Activated gamma-delta T cell (primary cell): ENCODE data around the gene COL19A1.
"Not testable (repeated sequence)": the region's sequence is repeated elsewhere in the genome, so short reads cannot be mapped to it uniquely, and the experiment has no call there.

Experiments used
- DNase-seq: peaks from one replicate; lab custom pipeline; 2025; lab: John Stamatoyannopoulos, UW

Gene COL19A1

GRCh38 chr6:69965974-69966373 is 99.6 kb downstream of the COL19A1 start:
- DNase-seq, result not testable (repeated sequence)

GRCh38 chr6:69973138-69973537 is 106.8 kb downstream of the COL19A1 start:
- DNase-seq, result no peak

DNA sequence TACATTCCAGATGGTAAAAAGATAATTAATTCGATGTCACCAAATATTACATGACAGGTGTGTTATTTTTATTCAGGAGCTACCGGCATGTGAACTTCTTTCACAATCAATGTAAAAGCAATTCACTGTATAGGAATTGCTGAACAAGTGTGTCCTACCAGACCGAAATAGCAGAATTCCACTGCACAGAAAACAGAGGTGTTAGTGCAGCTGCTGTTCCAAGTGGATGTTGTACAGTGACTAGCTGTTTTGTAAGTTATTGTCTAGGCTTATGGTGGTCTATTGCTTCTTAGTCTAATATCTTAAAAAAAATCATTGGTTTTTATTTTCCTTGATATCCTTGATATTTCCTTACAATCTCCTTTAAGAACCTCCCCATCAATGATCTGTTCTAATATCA is 107.4 kb downstream of the COL19A1 start:
- no peak for DNase-seq

- no peak for DNase-seq
These were observed 107.8 kb downstream of the COL19A1 start for GRCh38 chr6:69974193-69974592.

DNA sequence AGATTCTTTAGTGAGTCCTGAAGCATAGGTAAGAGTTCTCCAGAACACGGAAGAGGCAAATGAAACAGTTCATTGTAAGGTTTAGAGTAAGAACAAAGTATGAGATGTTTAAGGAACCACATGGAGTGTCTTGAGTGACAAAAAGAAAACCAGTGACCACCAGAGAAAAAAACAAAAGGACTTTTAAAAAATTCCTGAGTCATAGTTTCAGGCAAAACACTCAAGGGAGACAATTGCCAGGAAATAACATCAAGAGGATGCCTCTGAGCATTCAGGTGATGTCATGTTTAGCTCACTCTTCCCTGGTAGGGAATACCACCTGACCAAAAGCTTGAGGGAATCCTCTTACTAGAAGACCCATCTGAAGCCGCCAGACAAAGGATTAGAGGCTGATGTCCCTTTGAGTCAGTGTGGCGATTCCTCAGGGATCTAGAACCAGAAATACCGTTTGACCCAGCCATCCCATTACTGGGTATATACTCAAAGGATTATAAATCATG is 110.3 kb downstream of the COL19A1 start:
- DNase-seq, result no peak

DNA sequence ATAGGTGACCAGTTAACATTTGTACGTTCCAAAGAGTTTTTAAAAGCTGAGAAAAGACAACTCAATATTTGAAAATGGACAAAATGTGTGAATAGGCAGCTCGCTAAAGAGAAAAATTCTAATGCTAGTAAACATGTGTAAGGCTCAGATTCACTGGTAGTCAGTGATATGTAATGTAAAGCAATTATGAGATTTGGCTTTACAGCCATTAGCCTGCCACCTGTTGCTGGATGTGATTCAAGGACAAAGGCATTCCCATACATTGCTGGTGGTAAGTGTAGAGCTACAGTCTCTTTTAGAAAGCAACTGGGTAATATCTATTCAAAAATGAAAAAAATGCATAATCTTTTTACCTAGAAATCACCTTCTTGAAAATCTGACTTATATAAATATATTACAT is 114.3 kb downstream of the COL19A1 start:
- no peak for DNase-seq

- no peak for DNase-seq
These were observed 118.2 kb downstream of the COL19A1 start for GRCh38 chr6:69984506-69984905.

DNA sequence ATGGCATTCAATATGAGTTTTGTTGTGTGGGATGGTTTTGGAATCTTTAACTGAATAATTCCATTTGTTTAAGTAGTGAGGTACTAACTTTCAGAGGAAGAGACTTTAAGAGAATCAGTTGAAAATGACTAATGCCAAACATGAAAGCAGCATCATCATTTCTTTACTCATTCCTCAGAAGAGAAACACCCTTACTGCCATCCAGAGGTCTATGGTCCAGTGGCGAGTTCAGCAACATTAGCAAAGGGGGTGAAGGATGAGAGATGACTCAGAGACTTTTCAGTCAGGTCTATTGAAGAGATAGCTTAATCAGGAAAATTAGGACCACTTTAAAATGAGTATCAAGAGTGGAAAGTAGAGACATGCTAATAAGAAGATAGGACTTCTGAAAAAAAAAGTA is 118.8 kb downstream of the COL19A1 start:
- no peak for DNase-seq

GRCh38 chr6:69987550-69987949 is 121.2 kb downstream of the COL19A1 start:
- DNase-seq, result no peak

- no peak for DNase-seq
These were observed 122.2 kb downstream of the COL19A1 start for GRCh38 chr6:69988458-69989126.

DNA sequence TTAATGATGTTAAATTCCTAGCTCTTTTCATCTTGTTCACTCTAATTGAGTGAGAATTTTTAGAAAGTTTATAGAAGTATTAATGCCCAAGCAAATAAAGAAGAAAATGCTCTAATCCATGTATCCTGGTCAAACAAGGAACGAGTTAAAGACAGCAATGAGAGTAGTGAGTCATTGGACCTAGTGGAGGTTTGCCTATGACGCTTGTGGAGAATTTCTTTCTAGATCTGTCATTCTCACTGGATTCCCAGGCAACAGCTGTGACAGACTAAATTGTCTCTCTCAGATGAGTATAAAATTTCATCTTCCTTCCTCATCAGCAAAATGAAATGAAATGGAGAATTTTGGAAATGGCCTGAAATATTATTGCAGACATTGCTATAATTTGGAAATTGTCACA is 127.9 kb downstream of the COL19A1 start:
- no peak for DNase-seq

DNA sequence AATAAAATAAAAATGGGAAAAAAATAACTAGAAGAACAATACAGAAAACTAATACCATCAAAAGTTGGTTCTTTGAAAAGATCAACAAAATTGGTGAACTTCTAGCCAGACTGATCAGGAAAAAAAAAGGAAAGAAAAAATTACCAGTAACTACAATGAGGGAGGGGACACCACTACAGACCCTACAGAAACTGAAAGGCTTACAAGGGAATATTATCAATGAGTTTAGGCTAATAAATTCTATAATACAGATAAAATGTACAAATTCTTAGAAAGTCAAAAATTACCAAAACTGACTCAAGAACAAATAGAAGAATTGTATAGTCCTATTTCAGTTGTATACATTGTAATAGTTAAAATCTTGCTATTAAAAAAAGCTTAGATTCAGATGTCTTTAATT is 141.8 kb downstream of the COL19A1 start:
- DNase-seq, result no peak

DNA sequence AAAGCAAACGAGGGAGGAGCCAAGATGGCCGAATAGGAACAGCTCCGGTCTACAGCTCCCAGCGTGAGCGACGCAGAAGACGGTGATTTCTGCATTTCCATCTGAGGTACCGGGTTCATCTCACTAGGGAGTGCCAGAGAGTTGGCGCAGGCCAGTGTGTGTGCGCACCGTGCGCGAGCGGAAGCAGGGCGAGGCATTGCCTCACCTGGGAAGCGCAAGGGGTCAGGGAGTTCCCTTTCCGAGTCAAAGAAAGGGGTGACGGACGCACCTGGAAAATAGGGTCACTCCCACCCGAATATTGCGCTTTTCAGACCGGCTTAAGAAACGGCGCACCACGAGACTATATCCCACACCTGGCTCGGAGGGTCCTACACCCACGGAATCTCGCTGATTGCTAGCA is 144.0 kb downstream of the COL19A1 start:
- DNase-seq, result not testable (repeated sequence)

- DNase-seq, result not testable (repeated sequence)
These were observed 156.8 kb downstream of the COL19A1 start for GRCh38 chr6:70023201-70023600.

- DNase-seq, result no peak
These were observed 161.9 kb downstream of the COL19A1 start for GRCh38 chr6:70028246-70028645.

GRCh38 chr6:70028926-70029325 is 162.6 kb downstream of the COL19A1 start:
- no peak for DNase-seq

DNA sequence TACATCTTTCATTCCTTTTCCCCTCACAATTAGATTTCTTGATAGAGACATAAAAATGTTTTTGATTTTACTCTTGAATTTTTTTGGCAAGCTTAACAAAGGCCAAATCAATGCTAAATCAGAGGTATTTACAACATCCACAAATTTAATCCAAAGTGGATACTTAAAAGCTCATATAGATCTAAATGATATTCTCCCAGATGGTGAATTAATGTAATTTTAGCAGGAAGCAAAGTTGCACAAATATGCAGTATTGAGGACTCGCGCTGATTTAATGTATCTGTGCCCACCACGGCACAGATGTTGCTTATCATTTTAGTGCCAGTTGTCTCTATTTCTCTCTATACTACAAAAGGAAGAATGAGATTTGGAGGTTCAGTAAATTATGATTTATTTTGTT is 167.4 kb downstream of the COL19A1 start:
- DNase-seq, result no peak

DNA sequence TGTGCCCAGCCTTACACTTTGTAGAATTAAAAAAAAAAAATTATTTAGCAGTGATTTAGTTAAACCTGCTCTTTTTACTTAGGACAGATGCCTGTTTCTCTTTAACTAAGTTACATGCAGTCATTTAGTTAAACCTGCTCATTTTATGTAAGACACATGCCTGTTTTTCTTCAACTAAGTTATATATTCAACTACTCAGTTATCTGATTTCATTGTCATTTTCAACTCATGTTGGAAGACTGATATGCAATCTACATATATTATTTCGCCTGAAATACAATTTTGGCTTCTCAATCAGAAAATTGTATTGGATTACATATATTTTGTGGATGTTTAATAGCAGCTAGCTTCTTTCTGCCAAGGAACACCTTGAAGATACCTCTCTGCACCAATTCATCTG is 171.1 kb downstream of the COL19A1 start:
- no peak for DNase-seq

- no peak for DNase-seq
These were observed 174.4 kb downstream of the COL19A1 start for GRCh38 chr6:70040766-70041165.

DNA sequence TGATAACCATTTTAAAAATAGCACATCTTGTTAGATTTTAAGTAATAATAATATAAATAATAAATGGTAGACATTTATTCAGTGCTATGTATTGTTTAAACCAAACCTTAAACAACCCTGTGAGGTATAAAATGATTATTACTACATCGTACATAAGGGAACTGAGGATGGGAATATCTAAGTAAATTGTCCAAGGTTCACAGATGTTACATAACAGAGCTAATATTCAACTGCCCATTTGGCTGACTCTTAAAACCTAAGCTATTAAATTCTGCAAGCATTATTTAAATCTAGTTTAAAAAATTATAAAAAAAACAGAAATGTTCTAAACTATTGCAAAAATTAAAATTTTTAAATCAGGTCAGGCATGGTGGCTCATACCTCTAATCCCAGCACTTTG is 175.1 kb downstream of the COL19A1 start:
- DNase-seq, result no peak

DNA sequence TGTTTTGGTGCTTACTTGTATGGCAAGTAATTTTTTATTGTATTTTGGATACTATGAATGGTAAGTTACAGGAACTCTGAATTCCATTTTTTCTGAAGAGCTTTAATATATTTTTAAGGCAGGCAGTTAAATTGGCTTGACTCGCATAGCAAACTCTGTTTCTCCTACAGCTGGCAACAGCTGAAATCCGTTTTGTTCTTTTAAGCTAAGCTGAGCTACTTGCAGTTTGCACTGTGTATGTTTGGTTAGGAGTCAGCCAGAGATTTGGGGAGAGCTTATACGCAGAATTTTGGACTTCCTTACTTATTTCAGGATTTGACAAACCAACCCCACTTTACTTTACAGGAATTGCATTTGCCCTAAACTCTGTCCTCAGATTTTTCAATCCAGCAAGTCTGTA is 179.1 kb downstream of the COL19A1 start:
- no peak for DNase-seq

DNA sequence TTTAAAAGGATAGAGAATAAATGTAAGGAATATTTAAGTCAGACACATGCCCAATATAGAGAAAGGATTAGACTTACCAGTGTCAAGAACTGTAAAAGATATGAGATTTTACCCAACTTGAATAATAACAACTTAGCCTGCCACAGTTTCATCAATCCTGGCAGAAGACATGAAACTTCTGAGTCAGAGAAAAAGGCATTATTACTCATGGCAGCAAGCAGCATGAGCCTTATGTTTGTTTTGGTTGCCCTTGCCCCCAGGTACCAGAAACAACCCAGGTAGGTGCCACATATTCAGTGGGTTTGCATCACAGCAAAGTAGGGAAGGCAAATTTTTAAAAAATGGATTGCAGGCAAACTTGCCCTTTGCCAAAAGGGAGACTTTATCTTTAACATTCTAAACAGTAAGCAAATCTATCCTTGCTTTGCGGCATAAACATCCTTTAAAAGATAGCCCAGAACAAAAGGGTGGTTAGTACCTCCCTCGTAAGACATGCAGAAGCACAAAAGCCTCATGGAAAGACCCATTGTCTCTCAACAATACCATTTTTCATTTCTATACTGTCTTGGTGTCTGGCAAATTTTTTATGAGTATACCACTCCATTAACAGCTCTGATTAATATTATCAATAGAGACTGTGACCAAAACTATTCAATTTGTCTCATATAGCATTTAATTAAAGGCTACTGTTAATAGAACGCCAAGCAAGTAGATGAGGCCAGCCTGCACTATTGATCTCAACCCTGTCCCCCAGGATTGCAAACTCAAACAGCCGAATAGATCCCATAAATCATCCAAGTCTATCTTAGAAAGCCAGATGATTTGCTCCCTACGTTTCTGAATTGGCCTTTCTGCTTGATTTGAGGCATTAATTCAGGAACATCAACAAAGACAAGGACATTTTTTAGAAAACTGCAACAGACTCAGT is 185.1 kb downstream of the COL19A1 start:
- no peak for DNase-seq
